SK-N-SH (cell line): ENCODE results near the gene PAMR1. TPM values are rescaled to one million over a fixed set of nuclear protein-coding genes. Genes with fewer than 3 reads are reported as not detected.

Source experiments
- CTCF ChIA-PET: fragments of 300-600, 350-600 bp; formaldehyde crosslinking; extraction: SDS; loops from one replicate; lab custom pipeline; 2021; lab: Yijun Ruan, JAX
- POLR2A ChIA-PET: fragments of 350-600 bp; sonication (Branson Sonifier 250); formaldehyde crosslinking; extraction: SDS; loops from one replicate; lab custom pipeline; 2020; ENCODE audit warnings: antibody characterized with exemption, inconsistent platforms; lab: Yijun Ruan, JAX
- DNase-seq: peaks from one replicate; pipeline ENCODE4 v3.0.0; 2012
- H2AFZ ChIP-seq: fragments of 200-600 bp; sonication (generic); 2 replicates; pipeline ENCODE4 v1.8.1; 2016; ENCODE audit warnings: antibody characterized with exemption, mild to moderate bottlenecking, low read depth
- H3F3A ChIP-seq: fragments of 200-600 bp; sonication (generic); replicated peaks from 2 replicates; pipeline ENCODE3; 2016; ENCODE audit warnings: antibody characterized with exemption, mild to moderate bottlenecking; ENCODE audit not compliant: insufficient read depth
- H3K27ac ChIP-seq, 2 experiments: fragments of 200-500 bp in 1 of 2; fragments of 200-600 bp in 1 of 2; sonication (Bioruptor generic) in 1 of 2; sonication (generic), shearing (Covaris generic) in 1 of 2; 2 replicates each; pipeline versions ENCODE4 v1.5.1 to v1.6.1; 2014 to 2016; ENCODE audit warnings: low read depth in 2 of 2, inconsistent platforms in 1 of 2, low read length in 1 of 2, mild to moderate bottlenecking in 1 of 2, mixed read lengths in 1 of 2
- H3K27me3 ChIP-seq: fragments of 200-600 bp; sonication (generic), shearing (Covaris generic); 2 replicates; pipeline ENCODE4 v1.6.1; 2016; ENCODE audit warnings: mixed run types; ENCODE audit not compliant: insufficient read depth
- H3K36me3 ChIP-seq, 2 experiments: fragments of 200-500 bp in 1 of 2; fragments of 200-600 bp in 1 of 2; sonication (Bioruptor generic) in 1 of 2; sonication (generic) in 1 of 2; replicated peaks in 1 of 2; 2 replicates each; pipeline versions ENCODE3 to v1.5.1; 2014 to 2016; ENCODE audit warnings: low read length in 1 of 2, mild to moderate bottlenecking in 1 of 2; ENCODE audit not compliant: insufficient read depth in 2 of 2, control insufficient read depth in 1 of 2
- H3K4me1 ChIP-seq, 2 experiments: fragments of 200-500 bp in 1 of 2; fragments of 200-600 bp in 1 of 2; sonication (Bioruptor generic) in 1 of 2; sonication (generic), shearing (Covaris generic) in 1 of 2; 2 replicates each; pipeline versions ENCODE4 v1.5.1 to v1.6.1; 2014 to 2016; ENCODE audit warnings: low read depth in 1 of 2, low read length in 1 of 2, mixed run types in 1 of 2; ENCODE audit not compliant: insufficient read depth in 2 of 2, control insufficient read depth in 1 of 2
- H3K4me2 ChIP-seq: fragments of 200-600 bp; sonication (generic), shearing (Covaris generic); 2 replicates; pipeline ENCODE4 v1.6.1; 2017; ENCODE audit warnings: mixed run types
- H3K4me3 ChIP-seq, 2 experiments: fragments of 200-500 bp in 1 of 2; fragments of 200-600 bp in 1 of 2; sonication (Bioruptor generic) in 1 of 2; sonication (generic), shearing (Covaris generic) in 1 of 2; 2 replicates each; pipeline versions ENCODE4 v1.5.1 to v1.8.1; 2014 to 2016; ENCODE audit warnings: low read depth in 2 of 2, inconsistent platforms in 1 of 2, low read length in 1 of 2, mild to moderate bottlenecking in 1 of 2, mixed read lengths in 1 of 2, moderate library complexity in 1 of 2
- H3K79me2 ChIP-seq: fragments of 200-600 bp; sonication (generic); 2 replicates; pipeline ENCODE4 v1.8.1; 2017; ENCODE audit warnings: mild to moderate bottlenecking; ENCODE audit not compliant: insufficient read depth
- H3K9ac ChIP-seq: fragments of 200-600 bp; sonication (generic); 2 replicates; pipeline ENCODE4 v1.6.1; 2017; ENCODE audit warnings: mixed run types
- H3K9me2 ChIP-seq: fragments of 200-600 bp; sonication (generic); 2 replicates; pipeline ENCODE4 v1.6.1; 2017; ENCODE audit warnings: mixed run types
- H3K9me3 ChIP-seq: fragments of 200-600 bp; sonication (generic); 2 replicates; pipeline ENCODE4 v1.6.1; 2017; ENCODE audit warnings: mixed run types, mild to moderate bottlenecking, moderate library complexity
- H4K20me1 ChIP-seq: fragments of 200-600 bp; sonication (generic); 2 replicates; pipeline ENCODE4 v1.6.1; 2017; ENCODE audit warnings: mild to moderate bottlenecking, mixed run types; ENCODE audit not compliant: insufficient read depth
- CHD2 ChIP-seq: fragments of 150-350 bp; IDR thresholded peaks from 2 replicates; pipeline ENCODE4 v1.6.1; 2018; ENCODE audit warnings: low read length; ENCODE audit not compliant: partially characterized antibody
- ELF1 ChIP-seq: IDR thresholded peaks from 2 replicates; pipeline ENCODE4 v1.4.0; 2012
- FOSL2 ChIP-seq: IDR thresholded peaks from 2 replicates; pipeline ENCODE4 v1.4.0; 2012; ENCODE audit warnings: low read depth, mild to moderate bottlenecking, moderate library complexity, borderline replicate concordance
- FOXM1 ChIP-seq: IDR thresholded peaks from 2 replicates; pipeline ENCODE4 v1.4.0; 2012; ENCODE audit warnings: low read depth, mild to moderate bottlenecking
- GATA2 ChIP-seq: sonication (generic); formaldehyde crosslinking; IDR thresholded peaks from 2 replicates; pipeline ENCODE4 v1.5.0; 2020; ENCODE audit warnings: mild to moderate bottlenecking, missing genetic modification reagents
- JUND ChIP-seq: IDR thresholded peaks from 2 replicates; pipeline ENCODE4 v1.4.0; 2012
- MEF2A ChIP-seq: IDR thresholded peaks from 2 replicates; pipeline ENCODE4 v1.4.0; 2012; ENCODE audit warnings: low read depth, borderline replicate concordance
- MXI1 ChIP-seq: IDR thresholded peaks from 2 replicates; pipeline ENCODE4 v1.6.1; 2012; ENCODE audit warnings: mild to moderate bottlenecking, low read depth, low read length, improper control_type of control experiment
- NFIC ChIP-seq: IDR thresholded peaks from 2 replicates; pipeline ENCODE4 v1.4.0; 2012; ENCODE audit warnings: borderline replicate concordance
- NRF1 ChIP-seq: IDR thresholded peaks from 2 replicates; pipeline ENCODE4 v1.6.1; 2012; ENCODE audit warnings: low read depth, mild to moderate bottlenecking, low read length
- POLR2AphosphoS5 ChIP-seq: IDR thresholded peaks from 2 replicates; pipeline ENCODE4 v1.6.1; 2012; ENCODE audit warnings: low read depth, low read length
- RAD21 ChIP-seq: IDR thresholded peaks from 2 replicates; pipeline ENCODE4 v1.6.1; 2012; ENCODE audit warnings: mild to moderate bottlenecking, low read length
- RCOR1 ChIP-seq: fragments of 150-350 bp; IDR thresholded peaks from 2 replicates; pipeline ENCODE4 v1.6.1; 2017; ENCODE audit warnings: antibody characterized with exemption, low read length
- RFX5 ChIP-seq: IDR thresholded peaks from 2 replicates; pipeline ENCODE4 v1.6.1; 2012; ENCODE audit warnings: mild to moderate bottlenecking, improper control_type of control experiment, low read length
- RXRA ChIP-seq: IDR thresholded peaks from 2 replicates; pipeline ENCODE4 v1.4.0; 2012; ENCODE audit warnings: low read depth, mild to moderate bottlenecking, borderline replicate concordance
- SMC3 ChIP-seq: IDR thresholded peaks from 2 replicates; pipeline ENCODE4 v1.6.1; 2012; ENCODE audit warnings: low read depth, low read length, improper control_type of control experiment
- TAF1 ChIP-seq: IDR thresholded peaks from 2 replicates; pipeline ENCODE4 v1.6.1; 2012; ENCODE audit warnings: low read depth, mild to moderate bottlenecking, low read length, moderate library complexity, borderline replicate concordance
- TCF12 ChIP-seq: IDR thresholded peaks from 2 replicates; pipeline ENCODE4 v1.4.0; 2012
- TEAD4 ChIP-seq: IDR thresholded peaks from 2 replicates; pipeline ENCODE4 v1.4.0; 2012; ENCODE audit warnings: mild to moderate bottlenecking, borderline replicate concordance; ENCODE audit not compliant: insufficient read depth
- YY1 ChIP-seq: IDR thresholded peaks from 2 replicates; pipeline ENCODE4 v1.4.0; 2012; ENCODE audit warnings: low read depth, mild to moderate bottlenecking
- WGBS: methylation state at CpG from one replicate; pipeline ENCODE4 v1.1.6; 2017; ENCODE audit warnings: low lambda C conversion rate; 5-methylcytosine and 5-hydroxymethylcytosine counted together
- polyA plus RNA-seq, 3 experiments: library from polyadenylated mRNA; depleted of rRNA; stranded (reverse); fragments of >200 nt; gene quantifications; 2 replicates each; pipeline ENCODE4 v1.2.3, GENCODE V29; 2012
- TF ChIP-seq, protein P1 (sequence below): IDR thresholded peaks from 2 replicates; pipeline ENCODE4 v1.6.1; 2012; ENCODE audit warnings: mild to moderate bottlenecking, low read depth, low read length, moderate library complexity
- TF ChIP-seq, protein P2 (sequence below): IDR thresholded peaks from 2 replicates; pipeline ENCODE4 v1.4.0; 2012; ENCODE audit warnings: low read depth, borderline replicate concordance
- TF ChIP-seq, protein P3 (sequence below): IDR thresholded peaks from 2 replicates; pipeline ENCODE4 v1.4.0; 2012; ENCODE audit warnings: low read depth, borderline replicate concordance
- TF ChIP-seq, protein P4 (sequence below): IDR thresholded peaks from 2 replicates; pipeline ENCODE4 v1.4.0; 2012; ENCODE audit warnings: low read depth
- TF ChIP-seq, protein P5 (sequence below): fragments of 150-350 bp; IDR thresholded peaks from 2 replicates; pipeline ENCODE4 v1.6.1; 2016; ENCODE audit warnings: mild to moderate bottlenecking, low read depth, low read length
- TF ChIP-seq, protein P6 (sequence below): IDR thresholded peaks from 2 replicates; pipeline ENCODE4; 2012

The PAMR1 gene
- polyA plus RNA-seq, 1 of the 3 experiments (the other 2 are of a cell fraction), result 0.31 TPM

DNA sequence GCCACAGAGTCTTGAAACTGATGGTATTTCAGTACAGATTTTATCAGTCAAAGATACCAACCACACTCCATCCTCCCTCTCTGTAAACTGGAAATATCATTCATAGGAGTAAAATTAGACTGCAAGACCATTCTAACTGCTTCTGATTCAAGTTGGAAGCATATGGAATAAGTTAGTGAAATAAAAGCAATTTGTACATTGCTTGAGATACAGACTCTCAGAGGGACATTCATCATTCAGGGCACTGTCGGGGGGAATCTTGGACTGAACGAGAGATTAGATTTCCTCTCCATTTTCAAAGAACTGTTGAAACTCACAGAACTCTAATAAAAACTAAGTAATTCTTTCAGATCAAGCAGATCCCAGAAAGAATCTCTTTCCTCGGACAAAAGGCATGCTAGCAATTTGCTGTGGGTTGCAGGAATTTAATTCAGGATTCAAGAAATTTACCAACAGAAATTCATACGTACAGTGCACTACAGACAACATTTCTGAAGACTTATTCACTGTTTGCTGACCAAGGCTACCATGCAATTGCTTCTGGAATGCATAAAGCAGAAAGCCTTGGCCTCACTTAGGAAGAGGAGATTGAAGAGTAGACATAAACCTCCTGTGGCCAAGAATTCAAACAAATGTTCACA lies 34.1 kb downstream of the PAMR1 start:
- H3K4me1 ChIP-seq, result peaks cover 0 to 14% of the 10 kb centered on the region in 2 experiments; a peak in 2 of 4 replicates
- DNase-seq, result no peak
- H3K27ac ChIP-seq, result peak overlapping the region; percentile 81 to 84; a peak in 3 of 4 replicates
- H3F3A ChIP-seq, result peaks cover 27% of the 10 kb centered on the region
- 0 out of 4 replicates have a peak overlapping the region, but pooled peaks of 1 of the 2 experiments have one; percentile 0 for H3K4me3 ChIP-seq
- no peaks in the 10 kb centered on the region for H3K9me3 ChIP-seq
- no peaks in the 10 kb centered on the region for H3K36me3 ChIP-seq
- no peaks in the 10 kb centered on the region for H4K20me1 ChIP-seq
- no peaks in the 10 kb centered on the region for H3K27me3 ChIP-seq
- H3K9ac ChIP-seq, result peak overlapping the region; percentile 33
- CTCF ChIA-PET, result no interaction called here
- peak overlapping the region; percentile 56 for H3K4me2 ChIP-seq
- no peaks in the 10 kb centered on the region for H3K79me2 ChIP-seq
- no peaks in the 10 kb centered on the region for H3K9me2 ChIP-seq
- POLR2A ChIA-PET, result no interaction called here
- H2AFZ ChIP-seq, result no peak overlapping the region
- WGBS, result 3% methylated on average over 4 of the region's 4 CpGs
- TF ChIP-seq RFX5, result no peak
- TF ChIP-seq RCOR1, result no peak
- 0 out of 2 replicates have a peak, but pooled peaks have one; percentile 32 for TF ChIP-seq YY1
- peak; percentile 25; the same call in 1 of the 2 replicates for TF ChIP-seq POLR2AphosphoS5
- TF ChIP-seq FOSL2, result peak; percentile 80
- no peak for TF ChIP-seq NRF1
- no peak for TF ChIP-seq SMC3
- no peak for TF ChIP-seq ELF1
- TF ChIP-seq FOXM1, result peak; percentile 84
- TF ChIP-seq RXRA, result peak; percentile 73; the same call in 1 of the 2 replicates
- peak; percentile 98 for TF ChIP-seq TEAD4
- TF ChIP-seq, protein P1, sequence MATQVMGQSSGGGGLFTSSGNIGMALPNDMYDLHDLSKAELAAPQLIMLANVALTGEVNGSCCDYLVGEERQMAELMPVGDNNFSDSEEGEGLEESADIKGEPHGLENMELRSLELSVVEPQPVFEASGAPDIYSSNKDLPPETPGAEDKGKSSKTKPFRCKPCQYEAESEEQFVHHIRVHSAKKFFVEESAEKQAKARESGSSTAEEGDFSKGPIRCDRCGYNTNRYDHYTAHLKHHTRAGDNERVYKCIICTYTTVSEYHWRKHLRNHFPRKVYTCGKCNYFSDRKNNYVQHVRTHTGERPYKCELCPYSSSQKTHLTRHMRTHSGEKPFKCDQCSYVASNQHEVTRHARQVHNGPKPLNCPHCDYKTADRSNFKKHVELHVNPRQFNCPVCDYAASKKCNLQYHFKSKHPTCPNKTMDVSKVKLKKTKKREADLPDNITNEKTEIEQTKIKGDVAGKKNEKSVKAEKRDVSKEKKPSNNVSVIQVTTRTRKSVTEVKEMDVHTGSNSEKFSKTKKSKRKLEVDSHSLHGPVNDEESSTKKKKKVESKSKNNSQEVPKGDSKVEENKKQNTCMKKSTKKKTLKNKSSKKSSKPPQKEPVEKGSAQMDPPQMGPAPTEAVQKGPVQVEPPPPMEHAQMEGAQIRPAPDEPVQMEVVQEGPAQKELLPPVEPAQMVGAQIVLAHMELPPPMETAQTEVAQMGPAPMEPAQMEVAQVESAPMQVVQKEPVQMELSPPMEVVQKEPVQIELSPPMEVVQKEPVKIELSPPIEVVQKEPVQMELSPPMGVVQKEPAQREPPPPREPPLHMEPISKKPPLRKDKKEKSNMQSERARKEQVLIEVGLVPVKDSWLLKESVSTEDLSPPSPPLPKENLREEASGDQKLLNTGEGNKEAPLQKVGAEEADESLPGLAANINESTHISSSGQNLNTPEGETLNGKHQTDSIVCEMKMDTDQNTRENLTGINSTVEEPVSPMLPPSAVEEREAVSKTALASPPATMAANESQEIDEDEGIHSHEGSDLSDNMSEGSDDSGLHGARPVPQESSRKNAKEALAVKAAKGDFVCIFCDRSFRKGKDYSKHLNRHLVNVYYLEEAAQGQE, result no peak
- TF ChIP-seq JUND, result peak; percentile 74
- no peak for TF ChIP-seq RAD21
- peak; percentile 75; the same call in 1 of the 2 replicates for TF ChIP-seq MEF2A
- TF ChIP-seq MXI1, result no peak
- TF ChIP-seq, protein P2, sequence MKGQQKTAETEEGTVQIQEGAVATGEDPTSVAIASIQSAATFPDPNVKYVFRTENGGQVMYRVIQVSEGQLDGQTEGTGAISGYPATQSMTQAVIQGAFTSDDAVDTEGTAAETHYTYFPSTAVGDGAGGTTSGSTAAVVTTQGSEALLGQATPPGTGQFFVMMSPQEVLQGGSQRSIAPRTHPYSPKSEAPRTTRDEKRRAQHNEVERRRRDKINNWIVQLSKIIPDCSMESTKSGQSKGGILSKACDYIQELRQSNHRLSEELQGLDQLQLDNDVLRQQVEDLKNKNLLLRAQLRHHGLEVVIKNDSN, result no peak
- TF ChIP-seq CHD2, result no peak
- TF ChIP-seq, protein P3, sequence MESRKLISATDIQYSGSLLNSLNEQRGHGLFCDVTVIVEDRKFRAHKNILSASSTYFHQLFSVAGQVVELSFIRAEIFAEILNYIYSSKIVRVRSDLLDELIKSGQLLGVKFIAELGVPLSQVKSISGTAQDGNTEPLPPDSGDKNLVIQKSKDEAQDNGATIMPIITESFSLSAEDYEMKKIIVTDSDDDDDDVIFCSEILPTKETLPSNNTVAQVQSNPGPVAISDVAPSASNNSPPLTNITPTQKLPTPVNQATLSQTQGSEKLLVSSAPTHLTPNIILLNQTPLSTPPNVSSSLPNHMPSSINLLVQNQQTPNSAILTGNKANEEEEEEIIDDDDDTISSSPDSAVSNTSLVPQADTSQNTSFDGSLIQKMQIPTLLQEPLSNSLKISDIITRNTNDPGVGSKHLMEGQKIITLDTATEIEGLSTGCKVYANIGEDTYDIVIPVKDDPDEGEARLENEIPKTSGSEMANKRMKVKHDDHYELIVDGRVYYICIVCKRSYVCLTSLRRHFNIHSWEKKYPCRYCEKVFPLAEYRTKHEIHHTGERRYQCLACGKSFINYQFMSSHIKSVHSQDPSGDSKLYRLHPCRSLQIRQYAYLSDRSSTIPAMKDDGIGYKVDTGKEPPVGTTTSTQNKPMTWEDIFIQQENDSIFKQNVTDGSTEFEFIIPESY, result peak; percentile 70
- TF ChIP-seq NFIC, result peak; percentile 68
- TF ChIP-seq, protein P4, sequence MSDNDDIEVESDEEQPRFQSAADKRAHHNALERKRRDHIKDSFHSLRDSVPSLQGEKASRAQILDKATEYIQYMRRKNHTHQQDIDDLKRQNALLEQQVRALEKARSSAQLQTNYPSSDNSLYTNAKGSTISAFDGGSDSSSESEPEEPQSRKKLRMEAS, result peak; percentile 12; the same call in 1 of the 2 replicates
- peak; percentile 95 for TF ChIP-seq TCF12
- TF ChIP-seq, protein P5, sequence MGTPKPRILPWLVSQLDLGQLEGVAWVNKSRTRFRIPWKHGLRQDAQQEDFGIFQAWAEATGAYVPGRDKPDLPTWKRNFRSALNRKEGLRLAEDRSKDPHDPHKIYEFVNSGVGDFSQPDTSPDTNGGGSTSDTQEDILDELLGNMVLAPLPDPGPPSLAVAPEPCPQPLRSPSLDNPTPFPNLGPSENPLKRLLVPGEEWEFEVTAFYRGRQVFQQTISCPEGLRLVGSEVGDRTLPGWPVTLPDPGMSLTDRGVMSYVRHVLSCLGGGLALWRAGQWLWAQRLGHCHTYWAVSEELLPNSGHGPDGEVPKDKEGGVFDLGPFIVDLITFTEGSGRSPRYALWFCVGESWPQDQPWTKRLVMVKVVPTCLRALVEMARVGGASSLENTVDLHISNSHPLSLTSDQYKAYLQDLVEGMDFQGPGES, result no peak
- TF ChIP-seq, protein P6, sequence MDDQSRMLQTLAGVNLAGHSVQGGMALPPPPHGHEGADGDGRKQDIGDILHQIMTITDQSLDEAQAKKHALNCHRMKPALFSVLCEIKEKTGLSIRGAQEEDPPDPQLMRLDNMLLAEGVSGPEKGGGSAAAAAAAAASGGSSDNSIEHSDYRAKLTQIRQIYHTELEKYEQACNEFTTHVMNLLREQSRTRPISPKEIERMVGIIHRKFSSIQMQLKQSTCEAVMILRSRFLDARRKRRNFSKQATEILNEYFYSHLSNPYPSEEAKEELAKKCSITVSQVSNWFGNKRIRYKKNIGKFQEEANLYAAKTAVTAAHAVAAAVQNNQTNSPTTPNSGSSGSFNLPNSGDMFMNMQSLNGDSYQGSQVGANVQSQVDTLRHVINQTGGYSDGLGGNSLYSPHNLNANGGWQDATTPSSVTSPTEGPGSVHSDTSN, result peak; percentile 95
- no peak for TF ChIP-seq GATA2 (CRISPR knock-in tag)
- TF ChIP-seq TAF1, result no peak
